ENCODE results near the gene NR1I2. TPM values are rescaled to one million over a fixed set of nuclear protein-coding genes. Genes with fewer than 3 reads are reported as not detected.

Gene NR1I2
- total RNA-seq, 1 experiment from 2014 or later: 0.07 TPM

- BruUV-seq (replicated peaks): no TSS peak
- Histone ChIP-seq H3K9me2 (ENCODE audit: insufficient read depth) (no peaks in the 10 kb centered on the region), H3K79me2 (ENCODE audit: insufficient read depth, low read length) (no peaks in the 10 kb centered on the region), H2AFZ (ENCODE audit: low read depth, low read length, poor library complexity, severe bottlenecking) (no peak overlapping the region), H3K36me3 (ENCODE audit: control insufficient read depth in 1 of 2, insufficient read depth in 2 of 2, low read length in 2 of 2) (no peaks in the 10 kb centered on the region), H3K27me3 (ENCODE audit: insufficient read depth, low read length) (no peaks in the 10 kb centered on the region), H3K9me3 (ENCODE audit: control insufficient read depth in 1 of 2, insufficient read depth in 1 of 2, low read depth in 1 of 2, low read length in 2 of 2) (no peaks in the 10 kb centered on the region), H3K4me3 (replicated peaks in 1 of 2; ENCODE audit: low read depth in 1 of 2, low read length in 2 of 2) (no peak overlapping the region), H3K4me2 (ENCODE audit: low read length) (no peak overlapping the region), H3K4me1 (ENCODE audit: control insufficient read depth in 1 of 2, insufficient read depth in 2 of 2, low read length in 2 of 2) (peaks cover 0 to 10% of the 10 kb centered on the region in 2 experiments; a peak in 1 of 4 replicates), H4K20me1 (ENCODE audit: insufficient read depth) (no peaks in the 10 kb centered on the region), H3K27ac (ENCODE audit: low read depth, low read length) (no peak overlapping the region), H3K9ac (ENCODE audit: low read length) (no peak overlapping the region)
- ChIA-PET RAD21 (ENCODE audit: low non-redundant PET in 1 of 2, low total read pairs in 2 of 2, uncharacterized antibody in 2 of 2, unreplicated experiment in 2 of 2) (no interaction called here), CTCF (interaction anchor here (1.7 kb wide), 1 partner anchor 11 kb away, joined by 6 read pairs; no protein-coding TSS in a partner anchor), POLR2A (no interaction called here)
- DNase-seq (ENCODE audit: low read depth, low spot score): no peak
- no peak for ATAC-seq
- TF ChIP-seq CEBPB (IDR thresholded peaks at IDR 0.05; ENCODE audit: low read depth) (no peak), ATF3 (IDR thresholded peaks at IDR 0.05) (no peak), TCF7L2 (IDR thresholded peaks at IDR 0.05; ENCODE audit: borderline replicate concordance, extremely low read depth, insufficient read depth, insufficient read length) (no peak)
- intact Hi-C loops (cut with micrococcal nuclease): no loop called here
These were observed 60.0 kb downstream of the NR1I2 start for GRCh38 chr3:119841808-119842471.

- intact Hi-C loops (cut with micrococcal nuclease): no loop called here
These were observed 67.2 kb downstream of the NR1I2 start for GRCh38 chr3:119849126-119849525.

More at GRCh38 chr3:119849126-119849525, 67.2 kb downstream of the NR1I2 start:
- Histone ChIP-seq H3K4me1 (ENCODE audit: control insufficient read depth in 1 of 2, insufficient read depth in 2 of 2, low read length in 2 of 2) (no peaks in the 10 kb centered on the region), H3K27ac (ENCODE audit: low read depth, low read length) (no peak overlapping the region), H3K4me2 (ENCODE audit: low read length) (no peak overlapping the region), H4K20me1 (ENCODE audit: insufficient read depth) (no peaks in the 10 kb centered on the region), H3K9me2 (ENCODE audit: insufficient read depth) (no peaks in the 10 kb centered on the region), H2AFZ (ENCODE audit: low read depth, low read length, poor library complexity, severe bottlenecking) (no peak overlapping the region), H3K9ac (ENCODE audit: low read length) (no peak overlapping the region), H3K27me3 (ENCODE audit: insufficient read depth, low read length) (no peaks in the 10 kb centered on the region), H3K79me2 (ENCODE audit: insufficient read depth, low read length) (no peaks in the 10 kb centered on the region), H3K36me3 (ENCODE audit: control insufficient read depth in 1 of 2, insufficient read depth in 2 of 2, low read length in 2 of 2) (no peaks in the 10 kb centered on the region), H3K9me3 (ENCODE audit: control insufficient read depth in 1 of 2, insufficient read depth in 1 of 2, low read depth in 1 of 2, low read length in 2 of 2) (no peaks in the 10 kb centered on the region), H3K4me3 (replicated peaks in 1 of 2; ENCODE audit: low read depth in 1 of 2, low read length in 2 of 2) (no peak overlapping the region)
- ChIA-PET POLR2A (no interaction called here), CTCF (no interaction called here), RAD21 (ENCODE audit: low non-redundant PET in 1 of 2, low total read pairs in 2 of 2, uncharacterized antibody in 2 of 2, unreplicated experiment in 2 of 2) (no interaction called here)
- TF ChIP-seq CBX3 (IDR thresholded peaks at IDR 0.05; ENCODE audit: low read depth) (no peak), CEBPB (IDR thresholded peaks at IDR 0.05; ENCODE audit: low read depth) (no peak), EZH2 (IDR thresholded peaks at IDR 0.05) (no peak), SP1 (IDR thresholded peaks at IDR 0.05; ENCODE audit: low read depth) (no peak), JUND (IDR thresholded peaks at IDR 0.05) (no peak), SIN3A (IDR thresholded peaks at IDR 0.05; ENCODE audit: low read depth) (no peak), ATF3 (IDR thresholded peaks at IDR 0.05) (no peak), EZH2phosphoT487 (IDR thresholded peaks at IDR 0.05; ENCODE audit: borderline replicate concordance) (no peak), ELF1 (IDR thresholded peaks at IDR 0.05; ENCODE audit: borderline replicate concordance, low read depth) (no peak), EGR1 (IDR thresholded peaks at IDR 0.05; ENCODE audit: low read depth) (no peak), TCF7L2 (IDR thresholded peaks at IDR 0.05; ENCODE audit: borderline replicate concordance, extremely low read depth, insufficient read depth, insufficient read length) (no peak), ZFX (IDR thresholded peaks at IDR 0.05) (no peak), ZNF274 (IDR thresholded peaks at IDR 0.05; ENCODE audit: low read depth, low read length) (no peak)
- TF ChIP-seq, protein P1, sequence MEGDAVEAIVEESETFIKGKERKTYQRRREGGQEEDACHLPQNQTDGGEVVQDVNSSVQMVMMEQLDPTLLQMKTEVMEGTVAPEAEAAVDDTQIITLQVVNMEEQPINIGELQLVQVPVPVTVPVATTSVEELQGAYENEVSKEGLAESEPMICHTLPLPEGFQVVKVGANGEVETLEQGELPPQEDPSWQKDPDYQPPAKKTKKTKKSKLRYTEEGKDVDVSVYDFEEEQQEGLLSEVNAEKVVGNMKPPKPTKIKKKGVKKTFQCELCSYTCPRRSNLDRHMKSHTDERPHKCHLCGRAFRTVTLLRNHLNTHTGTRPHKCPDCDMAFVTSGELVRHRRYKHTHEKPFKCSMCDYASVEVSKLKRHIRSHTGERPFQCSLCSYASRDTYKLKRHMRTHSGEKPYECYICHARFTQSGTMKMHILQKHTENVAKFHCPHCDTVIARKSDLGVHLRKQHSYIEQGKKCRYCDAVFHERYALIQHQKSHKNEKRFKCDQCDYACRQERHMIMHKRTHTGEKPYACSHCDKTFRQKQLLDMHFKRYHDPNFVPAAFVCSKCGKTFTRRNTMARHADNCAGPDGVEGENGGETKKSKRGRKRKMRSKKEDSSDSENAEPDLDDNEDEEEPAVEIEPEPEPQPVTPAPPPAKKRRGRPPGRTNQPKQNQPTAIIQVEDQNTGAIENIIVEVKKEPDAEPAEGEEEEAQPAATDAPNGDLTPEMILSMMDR (IDR thresholded peaks at IDR 0.05 in 2 of 3, conservative IDR thresholded peaks at IDR 0.05 in 1 of 3; ENCODE audit: borderline replicate concordance in 1 of 3, insufficient read depth in 1 of 3, low read depth in 2 of 3, low read length in 2 of 3): no peak
- no TSS peak for BruUV-seq (replicated peaks)
- ATAC-seq (no peak), DNase-seq (ENCODE audit: low read depth, low spot score) (no peak)

Data from HCT116 (cell line).